ELR (cell line): ENCODE results near the gene GLUD1.
"Not testable (repeated sequence)": the region's sequence is repeated elsewhere in the genome, so short reads cannot be mapped to it uniquely, and the experiment has no call there.

Experiments
- DNase-seq: peaks from one replicate; pipeline ENCODE4 v3.0.0-alpha.2; 2015; ENCODE audit warnings: low read depth

The GLUD1 gene

DNA sequence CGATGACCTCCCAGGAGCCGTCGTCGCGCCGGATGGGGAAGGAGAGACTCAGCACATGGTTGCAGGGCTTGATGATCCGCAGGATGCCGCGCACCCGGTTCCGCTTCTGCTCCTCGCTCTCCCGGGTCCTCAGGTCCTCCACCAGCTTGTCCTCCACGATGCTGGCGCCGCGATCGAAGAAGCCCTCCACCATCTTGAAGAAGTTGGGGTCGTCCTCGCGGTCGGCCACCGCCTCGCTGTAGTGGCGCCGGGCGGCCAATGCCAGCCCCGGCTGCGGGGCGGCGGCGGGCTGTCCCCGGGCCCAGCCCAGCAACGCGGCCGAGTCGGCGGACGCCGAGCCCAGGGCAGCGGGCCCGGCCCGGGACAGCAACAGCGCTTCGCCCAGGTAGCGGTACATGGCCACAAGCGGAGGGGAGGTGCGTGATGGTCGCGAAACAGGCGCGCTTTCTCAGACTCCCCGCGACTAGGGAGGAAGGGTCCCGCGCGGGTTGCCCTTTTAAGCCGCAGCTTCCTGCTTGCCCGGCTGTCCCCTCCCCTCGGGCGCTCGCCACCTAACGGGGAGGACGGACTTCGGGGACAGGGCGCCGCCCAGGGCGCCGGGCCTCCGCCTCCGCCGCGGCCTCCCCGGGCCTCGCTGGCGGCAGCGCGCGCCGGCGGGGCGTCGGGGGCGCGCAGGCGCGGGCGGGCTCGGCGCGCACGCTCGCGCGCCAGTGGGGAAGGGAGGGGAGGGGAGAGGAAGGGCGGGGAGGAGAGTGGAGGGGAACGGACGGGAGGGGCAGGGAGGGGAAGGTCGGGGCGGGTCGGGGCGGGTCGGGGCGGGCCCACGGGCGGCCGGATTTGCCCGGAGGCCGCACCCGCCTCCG lies at the start of gene GLUD1, which contains the start of gene SHLD2:
Gene GLUD1 (minus strand): TSS at position 471 of the 863 bp plus-strand sequence. CDS start 74 bp downstream, at position 397.
Gene SHLD2 (plus strand): TSS at position 834 of the 863 bp plus-strand sequence. CDS start 56,149 bp downstream, outside the sequence.
- DNase-seq, result peak; percentile 92

DNA sequence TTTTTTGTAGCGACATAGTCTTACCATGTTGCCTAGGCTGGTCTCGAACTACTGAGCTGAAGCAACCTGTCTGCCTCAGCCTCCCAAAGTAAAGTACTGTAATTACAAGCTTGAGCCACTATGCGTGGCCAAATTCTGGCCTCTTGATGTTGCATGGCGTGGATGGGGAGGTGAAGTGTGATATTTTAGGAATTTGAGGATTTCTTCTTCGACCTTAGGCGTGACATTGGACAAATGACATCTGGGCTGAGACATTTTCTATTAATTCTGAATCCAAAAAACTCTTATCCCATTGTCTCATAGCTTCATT lies 48.4 kb upstream of the GLUD1 start:
- not testable (repeated sequence) for DNase-seq

DNA sequence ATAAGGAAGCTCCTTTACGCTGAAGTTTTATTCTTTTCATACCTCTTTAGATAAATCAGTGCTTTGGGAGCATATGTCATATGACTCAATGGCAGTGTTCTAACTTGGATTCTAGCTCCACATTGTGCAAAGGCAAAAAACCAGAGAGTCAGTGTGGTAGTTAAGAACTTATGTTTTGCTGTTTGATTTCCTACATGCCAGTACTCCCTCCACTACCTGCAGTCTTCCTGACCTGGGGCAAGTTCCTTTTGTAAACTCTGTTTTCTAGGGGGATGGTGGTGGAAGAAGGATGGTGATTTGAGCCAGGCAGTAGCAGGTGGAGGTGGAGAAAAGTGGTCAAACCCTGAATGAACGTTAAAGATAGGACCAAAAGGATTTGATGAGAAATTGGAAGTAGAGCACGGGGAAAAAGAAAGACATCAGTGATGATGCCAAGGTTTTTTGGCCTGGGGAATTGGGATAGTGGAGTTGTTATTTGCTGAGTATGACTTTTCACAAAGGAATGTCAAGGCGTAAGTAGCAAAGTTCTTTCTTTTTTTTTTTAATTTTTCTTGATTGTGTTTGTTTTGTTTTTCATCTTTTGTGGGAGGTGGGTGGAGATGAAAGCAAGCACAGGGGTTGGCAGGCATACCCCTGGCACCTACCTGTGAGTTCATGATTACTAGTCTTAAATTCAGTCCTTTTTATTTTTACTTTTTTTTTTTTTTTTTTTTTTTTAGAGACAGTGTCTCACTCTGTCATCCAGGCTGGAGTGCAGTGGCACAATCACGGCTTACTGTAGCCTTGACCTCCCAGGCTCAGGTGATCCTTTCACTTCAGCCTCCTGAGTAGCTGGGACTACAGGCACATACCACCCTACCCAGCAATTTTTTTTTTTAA lies 47.8 kb upstream of the GLUD1 start:
- peak; percentile 43 for DNase-seq

DNA sequence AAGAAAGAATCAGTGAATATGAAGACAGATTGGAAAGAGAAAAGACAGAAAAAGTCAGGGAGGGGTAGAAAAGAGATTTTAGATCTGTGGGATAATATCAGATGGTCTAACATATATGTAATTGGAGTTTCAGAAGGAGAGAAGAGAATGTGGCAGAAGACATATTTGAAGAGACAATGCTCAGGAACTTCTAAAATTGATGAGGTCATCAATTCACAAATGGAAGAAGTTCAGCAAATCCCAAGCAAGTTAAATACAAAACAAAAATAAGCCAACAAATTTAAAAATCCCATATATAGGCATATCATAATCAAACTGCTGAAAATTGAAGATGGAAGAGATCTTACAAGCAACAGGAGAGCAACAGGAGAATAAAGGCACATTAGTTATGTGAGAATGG lies 42.8 kb upstream of the GLUD1 start:
- DNase-seq, result not testable (repeated sequence)

DNA sequence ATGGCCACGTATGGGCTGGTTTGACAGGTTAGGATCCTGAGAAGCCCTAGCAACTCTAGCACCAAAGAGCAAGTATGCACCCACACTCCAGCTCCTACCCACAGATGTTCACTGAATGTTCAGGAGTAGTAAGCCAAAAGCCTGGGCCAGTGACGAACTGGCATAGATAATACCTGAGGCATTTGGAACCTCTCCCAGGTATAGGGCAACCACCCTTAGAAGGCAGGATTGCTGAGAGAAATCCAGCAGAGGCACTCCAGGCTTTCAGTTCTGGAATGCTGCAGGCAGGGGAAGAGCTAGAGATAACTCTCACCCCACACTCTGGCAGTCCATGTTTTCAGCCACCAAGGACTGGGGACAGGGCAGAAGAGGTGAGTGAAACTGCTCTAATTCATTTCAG lies 39.8 kb upstream of the GLUD1 start:
- DNase-seq, result not testable (repeated sequence)

DNA sequence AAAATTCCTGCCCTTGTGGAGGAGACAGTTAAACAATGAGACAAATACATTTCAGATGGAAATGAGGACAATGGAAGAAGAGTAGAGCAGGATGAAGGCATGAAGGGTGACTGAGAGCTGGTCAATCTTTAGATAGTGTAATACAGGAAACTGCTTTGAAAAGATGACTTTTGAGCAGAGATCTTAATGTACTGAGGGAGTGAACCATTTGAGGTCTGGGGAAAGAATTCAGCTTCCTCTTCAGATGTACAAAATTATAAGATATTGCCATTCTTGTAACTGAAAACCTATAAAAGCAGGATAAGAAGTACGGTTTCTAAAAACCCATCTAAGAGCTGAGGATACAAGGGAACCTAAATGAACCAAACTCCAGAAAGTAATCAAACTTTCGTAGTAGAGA lies 39.3 kb upstream of the GLUD1 start:
- not testable (repeated sequence) for DNase-seq

DNA sequence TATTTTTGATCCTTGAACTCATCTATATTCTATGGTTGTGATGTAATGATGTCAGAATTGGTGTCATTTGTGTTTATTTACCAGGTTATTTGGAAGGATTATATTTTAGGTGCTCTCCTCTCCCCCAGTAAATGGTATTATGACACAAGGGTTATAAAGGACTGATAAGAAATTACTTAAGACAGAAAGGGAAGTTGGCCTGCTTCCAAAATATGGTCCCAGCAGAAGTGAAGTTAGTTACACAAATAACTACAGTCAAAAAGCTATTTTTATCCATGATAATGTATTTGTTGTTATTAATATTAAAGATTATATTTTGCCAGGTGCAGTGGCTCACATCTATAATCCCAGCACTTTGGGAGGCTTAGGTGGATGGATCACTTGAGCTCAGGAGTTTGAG lies 37.5 kb upstream of the GLUD1 start:
- not testable (repeated sequence) for DNase-seq

DNA sequence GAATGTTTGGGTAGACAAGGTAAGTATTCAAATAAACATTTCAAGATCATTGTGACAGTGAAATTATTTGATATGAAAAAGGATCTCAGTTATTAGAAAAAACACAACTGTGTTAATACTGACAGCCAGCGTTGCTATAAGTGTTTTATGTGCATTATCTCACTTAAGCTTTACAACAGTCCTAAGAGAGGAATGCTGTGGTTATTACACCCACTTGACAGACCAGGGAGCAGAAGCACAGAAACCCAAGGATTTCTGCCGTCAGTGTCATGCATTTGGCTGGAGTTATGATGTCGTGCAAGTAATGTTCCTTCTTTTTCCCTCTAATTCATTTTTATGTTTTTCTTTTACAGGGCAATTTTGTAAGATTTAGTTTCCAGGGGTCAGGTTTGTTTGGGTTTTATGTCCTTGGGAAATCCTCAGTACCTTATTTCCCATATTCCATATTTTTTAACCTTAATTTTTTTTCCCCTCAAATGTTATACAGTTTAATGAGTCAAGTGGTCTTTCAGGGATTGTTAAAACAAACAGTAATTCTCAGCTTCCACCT lies 33.0 kb upstream of the GLUD1 start:
- DNase-seq, result not testable (repeated sequence)

DNA sequence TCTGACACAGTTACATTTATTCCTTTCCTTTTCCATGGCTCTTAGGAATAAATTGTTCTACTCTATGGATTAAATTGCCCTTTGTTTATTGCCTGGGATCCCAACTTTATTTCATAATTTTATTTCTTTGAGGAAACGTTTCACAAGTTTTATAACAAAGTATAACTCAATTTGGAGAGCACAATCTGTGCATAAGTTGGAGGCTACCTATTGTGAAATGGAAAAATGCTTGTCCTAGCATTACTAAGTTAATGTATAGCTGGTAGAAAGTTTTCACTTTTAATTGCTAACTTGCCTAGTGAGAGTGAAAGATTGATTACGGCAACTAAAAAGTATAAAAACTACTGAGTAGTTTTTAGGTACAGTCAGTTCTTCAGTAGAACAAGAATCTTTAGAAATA lies 32.4 kb upstream of the GLUD1 start:
- not testable (repeated sequence) for DNase-seq

DNA sequence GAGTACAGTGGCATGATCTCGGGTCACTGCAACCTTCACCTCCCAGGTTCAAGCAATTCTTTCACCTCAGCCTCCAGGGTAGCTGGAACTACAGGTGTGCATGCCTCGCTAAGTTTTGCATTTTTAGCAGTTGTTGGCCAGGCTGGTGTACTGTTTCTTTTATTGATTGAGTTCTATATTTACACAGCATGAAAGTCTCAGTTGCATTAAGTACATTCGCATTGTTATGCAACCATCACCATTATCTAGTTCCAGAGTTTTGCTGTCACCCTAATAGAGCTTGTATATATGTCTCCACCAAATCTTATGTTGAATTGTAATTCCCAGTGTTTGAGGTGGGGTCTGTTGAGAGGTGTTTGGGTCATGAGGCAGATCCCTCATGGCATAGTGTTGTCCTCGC lies 28.7 kb upstream of the GLUD1 start:
- DNase-seq, result not testable (repeated sequence)

DNA sequence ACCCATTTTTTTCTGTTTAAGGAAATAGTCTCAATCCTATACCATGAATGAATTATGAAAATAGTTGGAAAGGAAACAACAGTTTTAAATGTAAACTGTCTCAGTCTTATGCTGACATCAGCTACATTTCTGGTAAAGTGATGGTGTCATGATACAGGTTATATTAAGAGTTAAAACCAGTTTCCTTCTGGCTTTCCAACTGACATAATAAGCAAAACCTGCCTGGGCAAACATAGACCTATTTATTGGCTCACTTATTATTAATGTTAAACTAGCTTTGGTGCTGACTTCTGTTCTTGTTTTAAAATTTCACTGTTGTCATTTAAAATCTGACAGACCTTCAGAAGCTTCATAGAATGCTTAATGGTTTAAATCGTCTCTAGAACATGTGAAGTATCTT lies 24.4 kb upstream of the GLUD1 start:
- not testable (repeated sequence) for DNase-seq

DNA sequence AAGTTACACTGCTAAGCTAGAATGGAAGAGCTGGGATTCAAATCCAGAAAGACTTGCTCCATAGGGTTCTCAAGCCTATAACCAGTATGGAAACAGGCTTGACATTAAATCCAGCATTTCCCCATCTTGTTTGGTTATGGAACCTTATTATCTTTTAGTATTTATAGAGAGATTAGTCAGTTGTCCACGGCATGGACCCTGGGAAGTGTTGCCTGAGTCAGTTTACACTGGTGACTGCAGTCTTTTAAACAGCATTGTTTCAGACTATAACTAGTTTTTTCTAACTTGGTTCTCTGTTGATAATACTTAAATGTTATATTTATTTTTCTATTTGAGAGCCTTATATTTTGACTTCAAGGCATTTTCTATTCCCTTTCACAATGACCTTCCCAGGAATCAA lies 23.5 kb upstream of the GLUD1 start:
- DNase-seq, result not testable (repeated sequence)

DNA sequence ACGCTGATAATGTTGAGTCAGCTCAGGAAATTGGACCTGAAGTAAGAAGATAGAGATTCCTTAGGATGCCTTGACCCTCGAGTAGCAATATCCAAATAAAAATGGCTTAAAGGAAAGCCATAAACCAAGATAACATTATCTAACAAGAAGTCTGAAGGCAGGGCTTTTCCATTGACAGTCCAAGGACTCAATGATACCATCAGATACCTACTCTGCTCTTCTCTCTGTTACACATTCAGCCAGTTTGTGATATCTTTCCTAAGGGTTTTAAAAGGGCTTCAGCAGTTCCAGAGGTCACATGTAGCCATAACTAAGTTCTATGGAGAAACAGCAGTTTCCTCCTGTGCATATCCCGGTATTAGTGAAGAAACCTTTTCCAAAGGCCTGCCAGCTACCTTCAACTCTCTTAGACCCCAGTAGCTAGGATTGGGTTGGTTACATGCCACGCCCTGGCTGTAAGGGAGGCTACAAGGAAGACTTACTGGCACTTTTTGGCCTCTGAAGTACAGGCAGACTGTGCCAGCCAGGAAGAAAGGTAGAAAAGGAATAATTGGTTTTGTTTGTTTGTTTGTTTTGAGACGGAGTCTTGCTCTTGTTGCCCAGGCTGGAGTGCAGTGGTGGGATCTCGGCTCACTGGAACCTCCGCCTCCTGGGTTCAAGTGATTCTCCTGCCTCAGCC lies 10.9 kb upstream of the GLUD1 start:
- DNase-seq, result no peak

DNA sequence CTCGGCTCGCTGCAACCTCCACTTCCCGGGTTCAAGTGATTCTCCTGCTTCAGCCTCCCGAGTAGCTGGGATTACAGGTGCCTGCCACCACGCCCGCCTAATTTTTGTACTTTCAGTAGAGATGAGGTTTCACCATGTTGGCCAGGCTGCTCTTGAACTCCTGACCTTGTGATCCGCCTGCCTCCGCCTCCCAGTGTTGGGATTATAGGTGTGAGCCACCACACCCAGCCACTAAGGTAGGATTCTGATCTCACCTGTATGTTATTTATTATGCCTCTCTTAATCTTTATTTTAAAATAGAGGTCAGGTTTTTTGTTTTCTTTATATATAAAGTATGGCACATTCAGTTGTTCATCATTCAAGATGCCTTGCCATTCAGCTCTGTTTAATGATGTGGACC lies 10.1 kb upstream of the GLUD1 start:
- not testable (repeated sequence) for DNase-seq

DNA sequence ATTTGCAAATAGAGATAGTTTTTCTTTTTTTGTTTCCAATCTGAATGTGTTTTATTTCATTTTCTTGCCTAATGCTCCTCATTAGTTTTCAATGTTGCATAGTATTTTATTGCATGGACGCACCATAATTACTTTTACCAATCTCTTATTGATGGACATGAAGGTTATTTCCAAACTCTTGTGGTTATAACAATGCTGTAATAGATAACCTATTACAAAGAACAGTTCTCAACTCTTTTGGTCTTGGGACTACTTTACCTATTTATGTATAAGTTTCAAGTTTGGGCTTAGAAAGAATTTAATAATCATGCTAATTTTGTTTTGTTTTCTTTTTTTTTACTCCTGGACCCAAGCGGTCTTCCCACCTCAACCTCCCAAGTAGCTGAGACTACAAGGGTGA lies 7.4 kb upstream of the GLUD1 start:
- DNase-seq, result no peak

DNA sequence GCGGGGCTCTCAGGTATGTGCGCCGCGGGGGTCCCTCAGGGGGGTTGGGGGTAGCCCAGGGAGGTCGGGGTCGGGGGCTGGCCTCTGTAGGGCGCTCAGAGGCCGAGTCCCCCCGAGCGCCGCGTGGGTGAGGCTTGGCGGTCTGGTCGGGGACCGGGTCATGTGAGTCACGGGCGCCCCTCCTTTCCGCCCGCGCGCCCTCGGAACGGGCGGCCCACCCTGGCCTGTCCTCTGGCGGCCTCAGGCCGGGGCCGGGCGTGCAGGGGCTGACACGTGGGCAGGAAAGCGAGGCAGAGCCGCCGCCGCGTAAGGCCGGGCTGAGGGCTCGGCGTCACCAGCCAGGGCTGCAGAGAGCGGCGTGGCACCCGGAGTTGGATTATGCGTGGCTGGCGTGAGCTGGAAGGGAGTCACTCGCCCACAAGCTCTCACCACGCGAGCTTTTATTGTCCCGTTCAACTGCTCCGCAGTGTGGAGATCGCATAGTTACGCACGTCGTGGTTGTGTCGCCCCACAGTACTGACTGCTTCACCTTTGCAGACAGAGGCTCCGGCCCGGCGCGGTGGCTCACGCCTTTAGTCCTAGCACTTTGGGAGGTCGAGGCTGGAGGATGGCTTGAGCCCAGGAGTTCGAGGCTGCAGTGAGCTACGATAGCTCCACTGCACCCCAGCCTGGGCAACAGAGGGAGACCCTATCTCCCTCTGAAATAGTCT lies 748 bp upstream of the GLUD1 start:
- peak; percentile 90 for DNase-seq

DNA sequence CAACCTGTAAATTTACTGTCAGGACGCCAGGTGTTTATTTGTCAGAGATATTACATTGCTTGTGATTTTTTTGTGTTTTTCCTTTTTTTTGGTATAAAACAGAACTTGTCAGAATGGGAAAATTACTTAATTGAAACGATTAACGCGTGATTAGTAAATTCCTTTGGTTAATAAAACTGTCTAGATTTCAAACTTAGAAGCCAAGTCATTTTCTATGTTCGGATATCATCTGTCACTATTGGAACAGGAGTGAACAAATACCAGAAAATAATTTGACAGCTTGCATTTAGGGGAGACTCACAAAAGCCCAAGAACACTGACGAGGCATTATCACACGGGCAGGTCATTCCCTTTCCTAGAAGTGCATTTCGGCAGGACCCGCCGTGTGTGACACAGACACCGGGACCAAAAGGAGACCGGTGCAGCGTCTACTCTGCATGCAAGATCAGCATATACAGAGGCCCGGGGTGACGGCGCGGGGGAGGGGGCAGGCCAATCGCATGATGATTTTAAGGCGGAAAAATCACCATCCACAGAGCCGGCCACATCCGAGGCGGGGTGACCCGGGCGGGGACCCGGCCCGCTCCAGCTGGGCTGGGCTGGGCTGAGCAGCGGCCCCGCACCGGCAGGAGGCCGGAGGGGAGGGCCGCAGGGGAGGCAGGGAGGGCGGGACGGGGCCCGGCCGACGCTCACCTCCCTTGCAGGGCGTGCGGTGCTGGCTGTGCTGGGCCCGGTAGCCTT lies 841 bp downstream of the GLUD1 start:
- peak; percentile 64 for DNase-seq

DNA sequence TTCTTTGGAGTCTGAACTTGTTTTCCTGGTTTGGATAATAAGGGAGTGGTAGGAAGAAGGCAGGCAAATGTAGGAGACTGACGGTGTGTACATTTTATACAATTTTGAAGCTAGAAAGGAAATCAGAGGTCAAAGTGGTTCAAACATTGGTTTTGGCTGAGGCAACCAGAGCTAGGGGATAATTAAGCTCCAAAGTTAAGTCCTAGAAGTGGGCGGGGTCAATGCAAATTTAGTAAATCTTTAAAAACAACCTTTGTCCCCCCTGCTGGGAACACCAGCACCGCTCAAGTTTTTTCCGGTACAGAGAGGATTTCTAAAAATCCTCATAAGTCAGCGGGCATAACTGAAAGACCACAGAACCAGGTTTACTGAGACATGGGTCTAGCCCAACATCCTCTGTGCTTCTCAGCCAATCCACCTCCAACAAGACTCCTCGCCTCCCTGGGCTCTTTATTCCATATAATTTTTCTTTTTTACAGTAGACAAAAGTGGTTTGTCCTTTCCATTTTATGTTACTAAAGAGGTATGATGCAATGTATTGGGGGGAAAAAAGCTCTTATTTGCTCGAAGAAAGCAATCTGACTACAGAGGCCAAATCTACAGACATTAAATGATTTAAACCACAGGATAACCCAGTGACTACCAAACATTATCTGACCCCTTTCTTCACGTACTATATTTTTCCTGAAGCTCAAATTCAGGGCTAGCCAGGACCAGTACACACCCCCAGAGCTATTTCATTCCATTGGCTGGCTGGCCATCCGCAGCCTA lies 1.6 kb downstream of the GLUD1 start:
- peak; percentile 51 for DNase-seq

DNA sequence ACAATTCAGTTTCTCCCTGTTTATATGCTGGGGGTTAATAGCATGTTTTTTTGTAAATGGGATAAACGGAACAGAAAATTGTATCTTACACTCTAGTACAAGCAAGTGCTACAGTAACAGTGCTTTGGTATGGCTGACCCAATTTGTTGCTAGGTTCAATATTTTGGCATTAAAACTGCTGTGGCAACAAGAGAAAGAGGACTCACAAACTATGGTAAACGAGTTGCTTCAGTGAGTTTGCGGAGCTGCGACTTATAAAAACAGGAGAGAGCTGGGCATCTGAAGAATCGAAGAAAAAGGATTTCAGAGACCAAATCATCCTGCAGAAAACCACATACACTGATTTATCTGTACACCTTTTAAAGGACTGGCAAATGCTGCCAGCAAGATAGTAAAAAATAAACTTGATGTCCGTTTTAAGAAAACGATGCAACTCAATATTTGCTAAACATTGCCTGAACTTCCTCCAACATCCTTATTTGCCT lies 2.2 kb downstream of the GLUD1 start:
- DNase-seq, result peak; percentile 14

DNA sequence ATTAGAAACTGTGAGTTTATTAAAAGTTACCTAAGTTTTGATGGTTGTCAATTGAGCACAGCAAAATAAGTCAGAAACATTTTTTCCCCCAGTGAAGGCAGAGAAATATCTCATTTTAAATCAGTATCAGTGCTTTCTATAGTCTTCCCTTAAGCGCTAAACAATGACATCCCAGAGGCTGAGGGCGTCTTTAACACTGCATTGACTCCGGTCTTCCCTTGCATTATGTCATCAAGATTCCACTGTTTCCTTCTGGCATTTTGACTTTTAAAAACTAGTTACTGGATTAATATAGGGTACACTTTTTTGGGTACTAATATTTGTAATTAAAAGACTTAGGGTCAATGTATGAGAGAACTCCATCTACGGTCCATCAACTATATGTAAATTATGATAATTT lies 3.9 kb downstream of the GLUD1 start:
- no peak for DNase-seq
